ENCODE measurements around the gene PCCA.

The PCCA gene

GRCh38 chr13:100235311-100235901 lies 146.5 kb downstream of the PCCA start:
- Histone ChIP-seq H3K4me3 (ENCODE audit: low read length) (no peak overlapping the region), H3K23ac (ENCODE audit: low read length) (no peak overlapping the region)
- peak; percentile 50 for DNase-seq

GRCh38 chr13:100240109-100240779 lies 151.4 kb downstream of the PCCA start:
- no peak overlapping the region for H3K9ac ChIP-seq (ENCODE audit: low read length)
- no peak overlapping the region for H3K27ac ChIP-seq (ENCODE audit: low read depth, low read length)
- H2BK15ac ChIP-seq (replicated peaks; ENCODE audit: low read depth): no peak overlapping the region
- H2BK120ac ChIP-seq (ENCODE audit: low read depth, low read length): no peak overlapping the region
- DNase-seq: no peak
- no peak overlapping the region for H4K8ac ChIP-seq (ENCODE audit: low read depth, low read length)
- no peaks in the 10 kb centered on the region for H3K4me1 ChIP-seq (ENCODE audit: control insufficient read depth, low read depth, low read length)
- H3K56ac ChIP-seq (ENCODE audit: low read length): no peak overlapping the region
- H3K79me1 ChIP-seq (ENCODE audit: low read length): no peaks in the 10 kb centered on the region
- H2AK5ac ChIP-seq (ENCODE audit: low read length): no peak overlapping the region
- no peak overlapping the region for H3K23ac ChIP-seq (ENCODE audit: low read length)
- no peak overlapping the region for H2BK5ac ChIP-seq (ENCODE audit: low read length)
- H3K79me2 ChIP-seq (ENCODE audit: control insufficient read depth, insufficient read depth, low read length): no peaks in the 10 kb centered on the region
- no peak overlapping the region for H3K4me2 ChIP-seq (ENCODE audit: low read length)
- H3K27me3 ChIP-seq (ENCODE audit: insufficient read depth, low read length, poor library complexity): no peaks in the 10 kb centered on the region
- H4K5ac ChIP-seq (ENCODE audit: low read length): no peak overlapping the region
- no CpG with 5 or more reads among the region's 4 CpGs for WGBS (ENCODE audit: extremely low coverage, insufficient coverage, low lambda C conversion rate)
- H3K18ac ChIP-seq (ENCODE audit: low read length): no peak overlapping the region
- no peak overlapping the region for H3K4me3 ChIP-seq (ENCODE audit: low read length)
- H3K36me3 ChIP-seq (ENCODE audit: control insufficient read depth, insufficient read depth, low read length): no peaks in the 10 kb centered on the region
- no peak overlapping the region for H3K4ac ChIP-seq (ENCODE audit: low read depth, low read length)

More at GRCh38 chr13:100235311-100235901, 146.5 kb downstream of the PCCA start:
- no peaks in the 10 kb centered on the region for H3K79me2 ChIP-seq (ENCODE audit: control insufficient read depth, insufficient read depth, low read length)
- no peak overlapping the region for H3K4ac ChIP-seq (ENCODE audit: low read depth, low read length)
- H3K4me1 ChIP-seq (ENCODE audit: control insufficient read depth, low read depth, low read length): peaks cover 3% of the 10 kb centered on the region
- H2BK120ac ChIP-seq (ENCODE audit: low read depth, low read length): no peak overlapping the region
- H3K9ac ChIP-seq (ENCODE audit: low read length): no peak overlapping the region
- no peaks in the 10 kb centered on the region for H3K36me3 ChIP-seq (ENCODE audit: control insufficient read depth, insufficient read depth, low read length)
- H2BK15ac ChIP-seq (replicated peaks; ENCODE audit: low read depth): no peak overlapping the region
- no peak overlapping the region for H2BK5ac ChIP-seq (ENCODE audit: low read length)
- H3K4me2 ChIP-seq (ENCODE audit: low read length): no peak overlapping the region
- H4K5ac ChIP-seq (ENCODE audit: low read length): no peak overlapping the region
- H3K79me1 ChIP-seq (ENCODE audit: low read length): no peaks in the 10 kb centered on the region
- H3K27me3 ChIP-seq (ENCODE audit: insufficient read depth, low read length, poor library complexity): no peaks in the 10 kb centered on the region
- H2AK5ac ChIP-seq (ENCODE audit: low read length): no peak overlapping the region
- H3K56ac ChIP-seq (ENCODE audit: low read length): no peak overlapping the region
- no peak overlapping the region for H4K8ac ChIP-seq (ENCODE audit: low read depth, low read length)
- no peak overlapping the region for H3K18ac ChIP-seq (ENCODE audit: low read length)
- no CpG with 5 or more reads among the region's 5 CpGs for WGBS (ENCODE audit: extremely low coverage, insufficient coverage, low lambda C conversion rate)
- H3K27ac ChIP-seq (ENCODE audit: low read depth, low read length): no peak overlapping the region

- WGBS (ENCODE audit: extremely low coverage, insufficient coverage, low lambda C conversion rate): no CpG with 5 or more reads among the region's 3 CpGs
Measured at GRCh38 chr13:100244431-100244830, 155.5 kb downstream of the PCCA start.

GRCh38 chr13:100245104-100245503 lies 156.2 kb downstream of the PCCA start:
- Histone ChIP-seq H2BK15ac (replicated peaks; ENCODE audit: low read depth) (no peak overlapping the region), H4K5ac (ENCODE audit: low read length) (no peak overlapping the region), H3K27me3 (ENCODE audit: insufficient read depth, low read length, poor library complexity) (no peaks in the 10 kb centered on the region), H3K79me1 (ENCODE audit: low read length) (no peaks in the 10 kb centered on the region), H3K36me3 (ENCODE audit: control insufficient read depth, insufficient read depth, low read length) (no peaks in the 10 kb centered on the region), H4K8ac (ENCODE audit: low read depth, low read length) (no peak overlapping the region), H2BK120ac (ENCODE audit: low read depth, low read length) (no peak overlapping the region), H3K4ac (ENCODE audit: low read depth, low read length) (no peak overlapping the region), H3K4me3 (ENCODE audit: low read length) (no peak overlapping the region), H3K4me1 (ENCODE audit: control insufficient read depth, low read depth, low read length) (no peaks in the 10 kb centered on the region), H3K4me2 (ENCODE audit: low read length) (no peak overlapping the region), H2BK5ac (ENCODE audit: low read length) (no peak overlapping the region), H2AK5ac (ENCODE audit: low read length) (no peak overlapping the region), H3K56ac (ENCODE audit: low read length) (no peak overlapping the region), H3K18ac (ENCODE audit: low read length) (no peak overlapping the region), H3K79me2 (ENCODE audit: control insufficient read depth, insufficient read depth, low read length) (no peaks in the 10 kb centered on the region), H3K9ac (ENCODE audit: low read length) (no peak overlapping the region), H3K27ac (ENCODE audit: low read depth, low read length) (no peak overlapping the region), H3K23ac (ENCODE audit: low read length) (no peak overlapping the region)
- no peak for DNase-seq
- WGBS (ENCODE audit: extremely low coverage, insufficient coverage, low lambda C conversion rate): no CpG with 5 or more reads among the region's 1 CpG

More at GRCh38 chr13:100244431-100244830, 155.5 kb downstream of the PCCA start:
- DNase-seq: no peak
- no peak overlapping the region for H3K4ac ChIP-seq (ENCODE audit: low read depth, low read length)
- H2BK120ac ChIP-seq (ENCODE audit: low read depth, low read length): no peak overlapping the region
- no peaks in the 10 kb centered on the region for H3K27me3 ChIP-seq (ENCODE audit: insufficient read depth, low read length, poor library complexity)
- no peaks in the 10 kb centered on the region for H3K79me2 ChIP-seq (ENCODE audit: control insufficient read depth, insufficient read depth, low read length)
- H3K79me1 ChIP-seq (ENCODE audit: low read length): no peaks in the 10 kb centered on the region
- H3K27ac ChIP-seq (ENCODE audit: low read depth, low read length): no peak overlapping the region
- no peaks in the 10 kb centered on the region for H3K4me1 ChIP-seq (ENCODE audit: control insufficient read depth, low read depth, low read length)
- H3K4me2 ChIP-seq (ENCODE audit: low read length): no peak overlapping the region
- no peak overlapping the region for H2BK15ac ChIP-seq (replicated peaks; ENCODE audit: low read depth)
- no peak overlapping the region for H3K56ac ChIP-seq (ENCODE audit: low read length)
- H2AK5ac ChIP-seq (ENCODE audit: low read length): no peak overlapping the region
- H4K5ac ChIP-seq (ENCODE audit: low read length): no peak overlapping the region
- H3K18ac ChIP-seq (ENCODE audit: low read length): no peak overlapping the region
- no peak overlapping the region for H3K4me3 ChIP-seq (ENCODE audit: low read length)
- no peak overlapping the region for H2BK5ac ChIP-seq (ENCODE audit: low read length)
- no peak overlapping the region for H3K23ac ChIP-seq (ENCODE audit: low read length)
- no peak overlapping the region for H3K9ac ChIP-seq (ENCODE audit: low read length)
- no peak overlapping the region for H4K8ac ChIP-seq (ENCODE audit: low read depth, low read length)
- no peaks in the 10 kb centered on the region for H3K36me3 ChIP-seq (ENCODE audit: control insufficient read depth, insufficient read depth, low read length)

- H3K79me1 ChIP-seq (ENCODE audit: low read length): no peaks in the 10 kb centered on the region
- H2BK5ac ChIP-seq (ENCODE audit: low read length): no peak overlapping the region
- H3K27me3 ChIP-seq (ENCODE audit: insufficient read depth, low read length, poor library complexity): no peaks in the 10 kb centered on the region
- H3K4me3 ChIP-seq (ENCODE audit: low read length): no peak overlapping the region
- H3K18ac ChIP-seq (ENCODE audit: low read length): no peak overlapping the region
- no peak overlapping the region for H2BK120ac ChIP-seq (ENCODE audit: low read depth, low read length)
- H3K56ac ChIP-seq (ENCODE audit: low read length): no peak overlapping the region
- no CpG with 5 or more reads among the region's 1 CpG for WGBS (ENCODE audit: extremely low coverage, insufficient coverage, low lambda C conversion rate)
- H4K8ac ChIP-seq (ENCODE audit: low read depth, low read length): no peak overlapping the region
- no peak overlapping the region for H2BK15ac ChIP-seq (replicated peaks; ENCODE audit: low read depth)
- H3K27ac ChIP-seq (ENCODE audit: low read depth, low read length): no peak overlapping the region
- no peak overlapping the region for H3K4ac ChIP-seq (ENCODE audit: low read depth, low read length)
- H3K4me1 ChIP-seq (ENCODE audit: control insufficient read depth, low read depth, low read length): no peaks in the 10 kb centered on the region
- no peaks in the 10 kb centered on the region for H3K79me2 ChIP-seq (ENCODE audit: control insufficient read depth, insufficient read depth, low read length)
- no peak for DNase-seq
- no peak overlapping the region for H3K9ac ChIP-seq (ENCODE audit: low read length)
- H2AK5ac ChIP-seq (ENCODE audit: low read length): no peak overlapping the region
- H3K4me2 ChIP-seq (ENCODE audit: low read length): no peak overlapping the region
- no peak overlapping the region for H4K5ac ChIP-seq (ENCODE audit: low read length)
- H3K36me3 ChIP-seq (ENCODE audit: control insufficient read depth, insufficient read depth, low read length): no peaks in the 10 kb centered on the region
- no peak overlapping the region for H3K23ac ChIP-seq (ENCODE audit: low read length)
Measured at GRCh38 chr13:100247937-100248336, 159.0 kb downstream of the PCCA start.

DNA sequence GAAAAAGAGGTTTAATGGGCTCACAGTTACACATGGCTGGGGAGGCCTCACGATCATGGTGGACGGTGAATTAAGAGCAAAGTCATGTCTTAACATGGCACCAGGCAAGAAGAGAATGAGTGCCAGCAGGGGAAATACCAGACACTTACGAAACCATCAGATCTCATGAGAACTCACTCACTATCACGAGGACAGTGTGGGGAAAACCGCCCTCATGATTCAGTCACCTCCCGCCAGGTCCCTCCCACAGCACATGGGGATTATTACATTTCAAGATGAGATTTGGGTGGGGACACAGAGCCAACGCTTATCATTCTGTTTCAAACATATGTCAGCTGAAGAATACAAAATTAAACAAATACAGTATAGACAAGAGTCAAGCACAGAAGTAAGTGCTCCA lies 165.1 kb downstream of the PCCA start:
- H3K79me2 ChIP-seq (ENCODE audit: control insufficient read depth, insufficient read depth, low read length): no peaks in the 10 kb centered on the region
- H3K18ac ChIP-seq (ENCODE audit: low read length): no peak overlapping the region
- H2BK120ac ChIP-seq (ENCODE audit: low read depth, low read length): no peak overlapping the region
- no peaks in the 10 kb centered on the region for H3K27me3 ChIP-seq (ENCODE audit: insufficient read depth, low read length, poor library complexity)
- no peaks in the 10 kb centered on the region for H3K79me1 ChIP-seq (ENCODE audit: low read length)
- no peak overlapping the region for H4K8ac ChIP-seq (ENCODE audit: low read depth, low read length)
- no peak overlapping the region for H3K4me3 ChIP-seq (ENCODE audit: low read length)
- H3K4me2 ChIP-seq (ENCODE audit: low read length): no peak overlapping the region
- no peak overlapping the region for H4K5ac ChIP-seq (ENCODE audit: low read length)
- no peak overlapping the region for H3K56ac ChIP-seq (ENCODE audit: low read length)
- H3K23ac ChIP-seq (ENCODE audit: low read length): no peak overlapping the region
- no peak overlapping the region for H2AK5ac ChIP-seq (ENCODE audit: low read length)
- no peak overlapping the region for H3K4ac ChIP-seq (ENCODE audit: low read depth, low read length)
- H3K27ac ChIP-seq (ENCODE audit: low read depth, low read length): no peak overlapping the region
- H2BK5ac ChIP-seq (ENCODE audit: low read length): no peak overlapping the region
- no peak overlapping the region for H2BK15ac ChIP-seq (replicated peaks; ENCODE audit: low read depth)
- no peak overlapping the region for H3K9ac ChIP-seq (ENCODE audit: low read length)
- no peaks in the 10 kb centered on the region for H3K4me1 ChIP-seq (ENCODE audit: control insufficient read depth, low read depth, low read length)
- DNase-seq: no peak
- WGBS (ENCODE audit: extremely low coverage, insufficient coverage, low lambda C conversion rate): no CpG with 5 or more reads among the region's 7 CpGs
- no peaks in the 10 kb centered on the region for H3K36me3 ChIP-seq (ENCODE audit: control insufficient read depth, insufficient read depth, low read length)

All from mesendoderm (in vitro differentiated cells).